ENCODE results near the gene SF3B6. TPM values are rescaled to one million over a fixed set of nuclear protein-coding genes. Genes with fewer than 3 reads are reported as not detected.
A peak's percentile ranks its signal among the peaks of the same experiment; 100 is the strongest.

The SF3B6 gene
- total and polyA plus RNA-seq, 9 of the 15 experiments (the other 6 are each of a cell fraction or from before 2014, with no cell fraction given): 146 to 591 (median 295) TPM

DNA sequence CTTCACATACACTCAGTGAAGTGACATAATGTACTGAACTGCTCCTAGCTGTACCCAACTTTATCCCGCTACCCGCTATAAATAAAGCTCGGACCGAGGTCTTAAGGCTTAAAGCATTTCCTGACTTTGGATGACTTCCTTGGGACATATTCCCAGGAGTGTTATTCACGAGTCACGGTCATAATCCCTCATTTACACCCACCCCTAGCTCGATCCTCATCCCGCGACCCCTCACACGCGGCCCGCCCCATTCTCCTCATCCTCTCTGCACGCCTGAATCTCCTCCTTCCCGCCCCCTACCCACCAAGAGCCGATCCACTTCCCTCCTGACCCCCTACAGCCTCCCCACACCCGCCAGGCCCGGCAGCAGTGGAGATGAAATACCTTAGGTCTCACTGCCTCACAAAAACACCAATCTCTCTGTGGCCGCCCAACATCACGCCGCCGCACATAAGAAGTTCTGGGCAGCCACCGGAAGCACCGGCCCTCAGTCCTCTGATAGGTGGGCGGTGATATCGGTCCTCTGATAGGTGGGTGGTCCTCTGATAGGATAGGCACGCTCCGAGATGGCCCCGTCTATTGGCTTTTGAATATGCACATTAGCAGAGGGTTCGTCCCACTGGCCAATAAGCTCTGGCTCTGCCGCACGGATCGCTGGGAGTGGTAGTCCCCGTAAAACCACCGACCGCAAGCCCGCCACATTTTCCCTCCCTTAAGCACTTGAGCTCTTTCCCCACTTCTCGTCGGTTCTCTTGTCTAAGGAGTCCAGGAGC, 29.0 kb downstream of the SF3B6 start, which contains the start of gene WDCP (continued):
- TF ChIP-seq, protein P1, sequence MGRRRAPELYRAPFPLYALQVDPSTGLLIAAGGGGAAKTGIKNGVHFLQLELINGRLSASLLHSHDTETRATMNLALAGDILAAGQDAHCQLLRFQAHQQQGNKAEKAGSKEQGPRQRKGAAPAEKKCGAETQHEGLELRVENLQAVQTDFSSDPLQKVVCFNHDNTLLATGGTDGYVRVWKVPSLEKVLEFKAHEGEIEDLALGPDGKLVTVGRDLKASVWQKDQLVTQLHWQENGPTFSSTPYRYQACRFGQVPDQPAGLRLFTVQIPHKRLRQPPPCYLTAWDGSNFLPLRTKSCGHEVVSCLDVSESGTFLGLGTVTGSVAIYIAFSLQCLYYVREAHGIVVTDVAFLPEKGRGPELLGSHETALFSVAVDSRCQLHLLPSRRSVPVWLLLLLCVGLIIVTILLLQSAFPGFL (CRISPR knock-in tag; IDR thresholded peaks at IDR 0.05): no peak
- no peak for TF ChIP-seq HNRNPLL (IDR thresholded peaks at IDR 0.05; ENCODE audit: low read depth, low read length, poor library complexity, severe bottlenecking)
- TF ChIP-seq EP300 (IDR thresholded peaks at IDR 0.05; ENCODE audit: low read length): 0 out of 2 replicates have a peak, but pooled peaks have one; percentile 14
- no peak for TF ChIP-seq ADNP (tag; IDR thresholded peaks at IDR 0.05)
- no peak for TF ChIP-seq ZNF551 (CRISPR knock-in tag; IDR thresholded peaks at IDR 0.05)
- no peak for TF ChIP-seq RBM15 (IDR thresholded peaks at IDR 0.05; ENCODE audit: insufficient read depth, low read length)
- TF ChIP-seq, protein P2, sequence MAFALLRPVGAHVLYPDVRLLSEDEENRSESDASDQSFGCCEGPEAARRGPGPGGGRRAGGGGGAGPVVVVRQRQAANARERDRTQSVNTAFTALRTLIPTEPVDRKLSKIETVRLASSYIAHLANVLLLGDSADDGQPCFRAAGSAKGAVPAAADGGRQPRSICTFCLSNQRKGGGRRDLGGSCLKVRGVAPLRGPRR (CRISPR knock-in tag; IDR thresholded peaks at IDR 0.05): no peak
- TF ChIP-seq, protein P3, sequence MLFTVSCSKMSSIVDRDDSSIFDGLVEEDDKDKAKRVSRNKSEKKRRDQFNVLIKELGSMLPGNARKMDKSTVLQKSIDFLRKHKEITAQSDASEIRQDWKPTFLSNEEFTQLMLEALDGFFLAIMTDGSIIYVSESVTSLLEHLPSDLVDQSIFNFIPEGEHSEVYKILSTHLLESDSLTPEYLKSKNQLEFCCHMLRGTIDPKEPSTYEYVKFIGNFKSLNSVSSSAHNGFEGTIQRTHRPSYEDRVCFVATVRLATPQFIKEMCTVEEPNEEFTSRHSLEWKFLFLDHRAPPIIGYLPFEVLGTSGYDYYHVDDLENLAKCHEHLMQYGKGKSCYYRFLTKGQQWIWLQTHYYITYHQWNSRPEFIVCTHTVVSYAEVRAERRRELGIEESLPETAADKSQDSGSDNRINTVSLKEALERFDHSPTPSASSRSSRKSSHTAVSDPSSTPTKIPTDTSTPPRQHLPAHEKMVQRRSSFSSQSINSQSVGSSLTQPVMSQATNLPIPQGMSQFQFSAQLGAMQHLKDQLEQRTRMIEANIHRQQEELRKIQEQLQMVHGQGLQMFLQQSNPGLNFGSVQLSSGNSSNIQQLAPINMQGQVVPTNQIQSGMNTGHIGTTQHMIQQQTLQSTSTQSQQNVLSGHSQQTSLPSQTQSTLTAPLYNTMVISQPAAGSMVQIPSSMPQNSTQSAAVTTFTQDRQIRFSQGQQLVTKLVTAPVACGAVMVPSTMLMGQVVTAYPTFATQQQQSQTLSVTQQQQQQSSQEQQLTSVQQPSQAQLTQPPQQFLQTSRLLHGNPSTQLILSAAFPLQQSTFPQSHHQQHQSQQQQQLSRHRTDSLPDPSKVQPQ (CRISPR knock-in tag; IDR thresholded peaks at IDR 0.05; ENCODE audit: borderline replicate concordance): no peak
- TF ChIP-seq HNRNPUL1 (IDR thresholded peaks at IDR 0.05; ENCODE audit: low read length): no peak
- TF ChIP-seq GATAD2B (IDR thresholded peaks at IDR 0.05; ENCODE audit: borderline replicate concordance): no peak
- TF ChIP-seq POLR3A (IDR thresholded peaks at IDR 0.05; ENCODE audit: borderline replicate concordance, extremely low read depth, insufficient read depth, insufficient read length): no peak
- TF ChIP-seq, protein P4, sequence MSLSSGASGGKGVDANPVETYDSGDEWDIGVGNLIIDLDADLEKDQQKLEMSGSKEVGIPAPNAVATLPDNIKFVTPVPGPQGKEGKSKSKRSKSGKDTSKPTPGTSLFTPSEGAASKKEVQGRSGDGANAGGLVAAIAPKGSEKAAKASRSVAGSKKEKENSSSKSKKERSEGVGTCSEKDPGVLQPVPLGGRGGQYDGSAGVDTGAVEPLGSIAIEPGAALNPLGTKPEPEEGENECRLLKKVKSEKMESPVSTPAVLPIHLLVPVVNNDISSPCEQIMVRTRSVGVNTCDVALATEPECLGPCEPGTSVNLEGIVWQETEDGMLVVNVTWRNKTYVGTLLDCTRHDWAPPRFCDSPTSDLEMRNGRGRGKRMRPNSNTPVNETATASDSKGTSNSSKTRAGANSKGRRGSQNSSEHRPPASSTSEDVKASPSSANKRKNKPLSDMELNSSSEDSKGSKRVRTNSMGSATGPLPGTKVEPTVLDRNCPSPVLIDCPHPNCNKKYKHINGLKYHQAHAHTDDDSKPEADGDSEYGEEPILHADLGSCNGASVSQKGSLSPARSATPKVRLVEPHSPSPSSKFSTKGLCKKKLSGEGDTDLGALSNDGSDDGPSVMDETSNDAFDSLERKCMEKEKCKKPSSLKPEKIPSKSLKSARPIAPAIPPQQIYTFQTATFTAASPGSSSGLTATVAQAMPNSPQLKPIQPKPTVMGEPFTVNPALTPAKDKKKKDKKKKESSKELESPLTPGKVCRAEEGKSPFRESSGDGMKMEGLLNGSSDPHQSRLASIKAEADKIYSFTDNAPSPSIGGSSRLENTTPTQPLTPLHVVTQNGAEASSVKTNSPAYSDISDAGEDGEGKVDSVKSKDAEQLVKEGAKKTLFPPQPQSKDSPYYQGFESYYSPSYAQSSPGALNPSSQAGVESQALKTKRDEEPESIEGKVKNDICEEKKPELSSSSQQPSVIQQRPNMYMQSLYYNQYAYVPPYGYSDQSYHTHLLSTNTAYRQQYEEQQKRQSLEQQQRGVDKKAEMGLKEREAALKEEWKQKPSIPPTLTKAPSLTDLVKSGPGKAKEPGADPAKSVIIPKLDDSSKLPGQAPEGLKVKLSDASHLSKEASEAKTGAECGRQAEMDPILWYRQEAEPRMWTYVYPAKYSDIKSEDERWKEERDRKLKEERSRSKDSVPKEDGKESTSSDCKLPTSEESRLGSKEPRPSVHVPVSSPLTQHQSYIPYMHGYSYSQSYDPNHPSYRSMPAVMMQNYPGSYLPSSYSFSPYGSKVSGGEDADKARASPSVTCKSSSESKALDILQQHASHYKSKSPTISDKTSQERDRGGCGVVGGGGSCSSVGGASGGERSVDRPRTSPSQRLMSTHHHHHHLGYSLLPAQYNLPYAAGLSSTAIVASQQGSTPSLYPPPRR (CRISPR knock-in tag; IDR thresholded peaks at IDR 0.05; ENCODE audit: borderline replicate concordance): no peak
- no peak for TF ChIP-seq ILF3 (IDR thresholded peaks at IDR 0.05; ENCODE audit: borderline replicate concordance)
- TF ChIP-seq NELFE (IDR thresholded peaks at IDR 0.05; ENCODE audit: insufficient read depth, insufficient read length): no peak
- TF ChIP-seq RB1 (IDR thresholded peaks at IDR 0.05; ENCODE audit: low read depth): no peak
- no peak for TF ChIP-seq NFATC3 (IDR thresholded peaks at IDR 0.05)
- no peak for TF ChIP-seq PHTF2 (CRISPR knock-in tag; IDR thresholded peaks at IDR 0.05)

Measured in K562 (cell line).